H1 (cell line): ENCODE data around the gene CD44.

ENCODE experiments used
- ATF3 ChIP-seq: IDR thresholded peaks from 2 replicates; pipeline ENCODE4 v1.6.1; 2011; ENCODE audit warnings: low read depth, mild to moderate bottlenecking, low read length; ENCODE audit not compliant: insufficient read depth
- CTCF ChIP-seq, 3 experiments: IDR thresholded peaks; 1 replicate in 2 of 3; 2 replicates in 1 of 3; pipeline versions ENCODE4 v1.5.1 to v1.6.1; 2011; ENCODE audit warnings: low read length in 3 of 3, mild to moderate bottlenecking in 3 of 3, inconsistent platforms in 2 of 3, low read depth in 1 of 3, moderate library complexity in 1 of 3; ENCODE audit not compliant: insufficient read depth in 1 of 3; ENCODE audit errors: control extremely low read depth in 1 of 3
- EP300 ChIP-seq, 2 experiments: IDR thresholded peaks; 1 replicate in 1 of 2; 2 replicates in 1 of 2; pipeline ENCODE4 v1.6.1; 2011 to 2012; ENCODE audit warnings: low read depth in 2 of 2, low read length in 2 of 2, mild to moderate bottlenecking in 2 of 2, borderline replicate concordance in 1 of 2, inconsistent platforms in 1 of 2, moderate library complexity in 1 of 2
- EZH2 ChIP-seq: fragments of 200-600 bp; sonication (generic); IDR thresholded peaks from 2 replicates; pipeline ENCODE4 v1.7.1; 2012; ENCODE audit warnings: low read depth, mild to moderate bottlenecking, moderate library complexity, low read length, inconsistent platforms; ENCODE audit not compliant: severe bottlenecking
- HDAC2 ChIP-seq, 2 experiments: fragments of 300-600 bp in 1 of 2; sonication (generic) in 1 of 2; IDR thresholded peaks; 2 replicates each; pipeline ENCODE4 v1.6.1; 2011 to 2012; ENCODE audit warnings: low read depth in 2 of 2, low read length in 2 of 2, mild to moderate bottlenecking in 2 of 2, moderate library complexity in 2 of 2, borderline replicate concordance in 1 of 2, inconsistent platforms in 1 of 2
- MAFK ChIP-seq: IDR thresholded peaks from 2 replicates; pipeline ENCODE4 v1.6.1; 2012; ENCODE audit warnings: low read depth, mild to moderate bottlenecking, improper control_type of control experiment, low read length
- SIN3A ChIP-seq, 2 experiments: IDR thresholded peaks in 1 of 2; conservative IDR thresholded peaks in 1 of 2; 2 replicates each; pipeline ENCODE4 v1.6.1; 2011 to 2012; ENCODE audit warnings: low read length in 2 of 2, improper control_type of control experiment in 1 of 2, low read depth in 1 of 2, mild to moderate bottlenecking in 1 of 2
- SP1 ChIP-seq: IDR thresholded peaks from 2 replicates; pipeline ENCODE4 v1.6.1; 2011; ENCODE audit warnings: low read depth, low read length
- USF2 ChIP-seq: IDR thresholded peaks from 2 replicates; pipeline ENCODE4 v1.6.1; 2011; ENCODE audit warnings: low read length, improper control_type of control experiment

GRCh38 chr11:35211952-35212351 lies 73.0 kb downstream of the CD44 start:
- TF ChIP-seq EZH2 (no peak), CTCF (IDR thresholded peaks at IDR 0.05; ENCODE audit: control extremely low read depth in 1 of 3, insufficient read depth in 1 of 3, low read depth in 1 of 3, low read length in 3 of 3) (no peak), MAFK (no peak), HDAC2 (IDR thresholded peaks at IDR 0.05; ENCODE audit: borderline replicate concordance in 1 of 2, low read depth in 2 of 2, low read length in 2 of 2) (no peak), USF2 (no peak), SIN3A (conservative IDR thresholded peaks at IDR 0.05 in 1 of 2, IDR thresholded peaks at IDR 0.05 in 1 of 2; ENCODE audit: low read depth in 1 of 2, low read length in 2 of 2) (no peak), SP1 (no peak), ATF3 (no peak), EP300 (IDR thresholded peaks at IDR 0.05; ENCODE audit: borderline replicate concordance in 1 of 2, low read depth in 2 of 2, low read length in 2 of 2) (no peak)
